ENCODE measurements around the gene TRPM2.

GRCh38 chr21:44348861-44349260 is 4.6 kb upstream of the TRPM2 start:
- TF ChIP-seq CTCF (conservative IDR thresholded peaks at IDR 0.05 in 1 of 2, IDR thresholded peaks at IDR 0.05 in 1 of 2; ENCODE audit: low read depth in 1 of 2, low read length in 2 of 2) (no peak), EZH2 (IDR thresholded peaks at IDR 0.05; ENCODE audit: low read length, missing control alignments) (no peak)
